GM23338 (cell line): ENCODE measurements around the gene TANGO6. TPM values are rescaled to one million over a fixed set of nuclear protein-coding genes. Genes with fewer than 3 reads are reported as not detected.

Experiments
- ATAC-seq: fragments of 200-7000 bp; cut with Tn5 transposase; 3 replicates; pipeline ENCODE4 v1.9.1; 2020
- DNase-seq: peaks from one replicate; pipeline ENCODE4 v3.0.0-alpha.2; 2015; ENCODE audit warnings: low spot score
- H2AFZ ChIP-seq: fragments of 200-600 bp; sonication (generic); 2 replicates; pipeline ENCODE4 v1.8.0; 2016; ENCODE audit warnings: antibody characterized with exemption, mild to moderate bottlenecking, moderate library complexity
- H3F3A ChIP-seq: fragments of 200-600 bp; sonication (generic); replicated peaks from 2 replicates; pipeline ENCODE4 v1.8.0; 2017; ENCODE audit warnings: antibody characterized with exemption, mixed run types, low read depth
- H3K27ac ChIP-seq: fragments of 200-600 bp; sonication (generic); 2 replicates; pipeline ENCODE4 v1.6.1; 2016; ENCODE audit warnings: low read depth
- H3K27me3 ChIP-seq: fragments of 200-600 bp; sonication (generic); 2 replicates; pipeline ENCODE4 v1.8.0; 2016; ENCODE audit warnings: mild to moderate bottlenecking, mixed run types, moderate library complexity; ENCODE audit not compliant: insufficient read depth
- H3K36me3 ChIP-seq: fragments of 200-600 bp; sonication (generic); 2 replicates; pipeline ENCODE4 v1.8.0; 2016; ENCODE audit warnings: mild to moderate bottlenecking; ENCODE audit not compliant: insufficient read depth
- H3K4me1 ChIP-seq: fragments of 200-600 bp; sonication (generic); 2 replicates; pipeline ENCODE4 v1.8.0; 2016; ENCODE audit warnings: mild to moderate bottlenecking, moderate library complexity; ENCODE audit not compliant: insufficient read depth
- H3K4me2 ChIP-seq: fragments of 200-600 bp; sonication (generic); 2 replicates; pipeline ENCODE4 v1.7.1; 2017; ENCODE audit warnings: mixed run types
- H3K4me3 ChIP-seq: fragments of 200-600 bp; sonication (generic); 2 replicates; pipeline ENCODE4 v1.6.1; 2016; ENCODE audit warnings: mixed run types
- H3K79me2 ChIP-seq: fragments of 200-600 bp; sonication (generic); replicated peaks from 2 replicates; pipeline ENCODE4 v1.8.0; 2017; ENCODE audit warnings: mild to moderate bottlenecking; ENCODE audit not compliant: insufficient read depth
- H3K9me2 ChIP-seq: fragments of 200-600 bp; sonication (generic); 2 replicates; pipeline ENCODE4 v1.8.0; 2017; ENCODE audit not compliant: insufficient read depth
- H4K20me1 ChIP-seq: fragments of 200-600 bp; sonication (generic); replicated peaks from 2 replicates; pipeline ENCODE4 v1.8.0; 2017; ENCODE audit warnings: mild to moderate bottlenecking; ENCODE audit not compliant: insufficient read depth
- H3K27ac Mint-ChIP-seq: 2 replicates; pipeline ENCODE4 v1.8.0; 2020; ENCODE audit warnings: inconsistent platforms, mild to moderate bottlenecking, moderate library complexity, mixed read lengths
- H3K27me3 Mint-ChIP-seq: 3 replicates; pipeline ENCODE4 v1.8.0; 2022; ENCODE audit warnings: low read depth, mild to moderate bottlenecking, moderate library complexity, mixed read lengths, inconsistent platforms; ENCODE audit not compliant: insufficient read depth, poor library complexity
- H3K36me3 Mint-ChIP-seq: 3 replicates; pipeline ENCODE4 v1.8.0; 2021; ENCODE audit warnings: low read depth, mild to moderate bottlenecking, inconsistent platforms, moderate library complexity, mixed read lengths
- H3K4me1 Mint-ChIP-seq: 3 replicates; pipeline ENCODE4 v1.8.0; 2020; ENCODE audit warnings: mild to moderate bottlenecking, inconsistent platforms, mixed read lengths
- H3K4me3 Mint-ChIP-seq: 3 replicates; pipeline ENCODE4 v1.8.0; 2021; ENCODE audit warnings: moderate library complexity, mild to moderate bottlenecking, inconsistent platforms, mixed read lengths
- H3K9me3 Mint-ChIP-seq: 3 replicates; pipeline ENCODE4 v1.8.0; 2020; ENCODE audit warnings: moderate library complexity, mild to moderate bottlenecking, inconsistent platforms, mixed read lengths
- EZH2phosphoT487 ChIP-seq: fragments of 200-600 bp; sonication (generic); IDR thresholded peaks from one replicate; pipeline ENCODE4 v1.8.1; 2018; ENCODE audit warnings: antibody characterized with exemption; ENCODE audit not compliant: unreplicated experiment
- NANOG ChIP-seq: IDR thresholded peaks from 2 replicates; pipeline ENCODE4 v1.6.1; 2016; ENCODE audit warnings: antibody characterized with exemption, borderline replicate concordance
- POLR2AphosphoS5 ChIP-seq: IDR thresholded peaks from 2 replicates; pipeline ENCODE4 v1.6.1; 2016; ENCODE audit warnings: antibody characterized with exemption, low read depth
- STAT1 ChIP-seq: IDR thresholded peaks from one replicate; pipeline ENCODE4 v1.6.1; 2016; ENCODE audit warnings: antibody characterized with exemption; ENCODE audit not compliant: unreplicated experiment
- ZNF462 ChIP-seq: fragments of 250-450 bp; sonication (Bioruptor Pico); IDR thresholded peaks from 2 replicates; pipeline ENCODE4 v1.5.0; 2020; ENCODE audit warnings: mild to moderate bottlenecking, moderate library complexity
- polyA plus RNA-seq: library from polyadenylated mRNA; unstranded; fragments of >200 nt; fragmentation: Nextera tagmentation; extraction: Ambion mirVana; gene quantifications from 2 replicates; pipeline ENCODE4 v1.2.1, GENCODE V29; 2016
- total RNA-seq: library from RNA; depleted of rRNA; stranded (reverse); fragments of >200 nt; shearing (Covaris generic); gene quantifications from 2 replicates; pipeline ENCODE4 v1.2.3, GENCODE V29; 2014
- TF ChIP-seq, protein P1 (sequence below): IDR thresholded peaks from 2 replicates; pipeline ENCODE4 v1.6.1; 2016; ENCODE audit warnings: antibody characterized with exemption
- TF ChIP-seq, protein P2 (sequence below): IDR thresholded peaks from one replicate; pipeline ENCODE4 v1.6.1; 2018; ENCODE audit warnings: antibody characterized with exemption; ENCODE audit not compliant: unreplicated experiment

Gene TANGO6
- total and polyA plus RNA-seq, 2 experiments from 2014 or later, result 7.2 to 23.2 TPM

DNA sequence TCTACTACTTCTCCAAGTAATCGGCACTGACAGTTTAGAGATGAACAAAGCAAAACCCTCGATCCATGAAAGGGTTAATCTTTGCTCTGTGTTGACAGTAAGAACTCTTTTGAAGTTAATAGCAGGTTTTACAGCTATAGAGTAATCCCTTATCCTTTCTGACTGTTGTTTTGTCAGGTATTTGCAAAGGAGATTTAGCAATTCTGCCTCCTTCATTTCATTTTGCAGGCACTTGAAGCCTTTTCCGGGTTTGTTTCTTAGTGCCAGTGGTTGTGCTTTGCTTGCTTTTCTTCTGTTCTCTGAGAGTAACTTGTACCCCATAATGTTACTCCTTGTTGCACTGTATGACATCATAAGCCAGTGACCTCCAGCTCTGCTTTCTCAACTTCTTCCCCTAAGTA, 64.5 kb downstream of the TANGO6 start:
- H3K27me3 Mint-ChIP-seq, result no peaks in the 10 kb centered on the region
- H3K36me3 Mint-ChIP-seq, result peaks cover 5% of the 10 kb centered on the region; the same call in 1 of the 3 replicates
- H3K27me3 ChIP-seq, result no peaks in the 10 kb centered on the region
- H3K4me3 ChIP-seq, result no peak overlapping the region
- no peaks in the 10 kb centered on the region; the same call in none of the 2 replicates for H4K20me1 ChIP-seq
- H3K4me1 Mint-ChIP-seq, result peaks cover 12% of the 10 kb centered on the region
- TF ChIP-seq, protein P1, sequence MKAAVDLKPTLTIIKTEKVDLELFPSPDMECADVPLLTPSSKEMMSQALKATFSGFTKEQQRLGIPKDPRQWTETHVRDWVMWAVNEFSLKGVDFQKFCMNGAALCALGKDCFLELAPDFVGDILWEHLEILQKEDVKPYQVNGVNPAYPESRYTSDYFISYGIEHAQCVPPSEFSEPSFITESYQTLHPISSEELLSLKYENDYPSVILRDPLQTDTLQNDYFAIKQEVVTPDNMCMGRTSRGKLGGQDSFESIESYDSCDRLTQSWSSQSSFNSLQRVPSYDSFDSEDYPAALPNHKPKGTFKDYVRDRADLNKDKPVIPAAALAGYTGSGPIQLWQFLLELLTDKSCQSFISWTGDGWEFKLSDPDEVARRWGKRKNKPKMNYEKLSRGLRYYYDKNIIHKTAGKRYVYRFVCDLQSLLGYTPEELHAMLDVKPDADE, result no peak
- no peak for TF ChIP-seq ZNF462 (CRISPR knock-in tag)
- no peak for TF ChIP-seq STAT1
- TF ChIP-seq, protein P2, sequence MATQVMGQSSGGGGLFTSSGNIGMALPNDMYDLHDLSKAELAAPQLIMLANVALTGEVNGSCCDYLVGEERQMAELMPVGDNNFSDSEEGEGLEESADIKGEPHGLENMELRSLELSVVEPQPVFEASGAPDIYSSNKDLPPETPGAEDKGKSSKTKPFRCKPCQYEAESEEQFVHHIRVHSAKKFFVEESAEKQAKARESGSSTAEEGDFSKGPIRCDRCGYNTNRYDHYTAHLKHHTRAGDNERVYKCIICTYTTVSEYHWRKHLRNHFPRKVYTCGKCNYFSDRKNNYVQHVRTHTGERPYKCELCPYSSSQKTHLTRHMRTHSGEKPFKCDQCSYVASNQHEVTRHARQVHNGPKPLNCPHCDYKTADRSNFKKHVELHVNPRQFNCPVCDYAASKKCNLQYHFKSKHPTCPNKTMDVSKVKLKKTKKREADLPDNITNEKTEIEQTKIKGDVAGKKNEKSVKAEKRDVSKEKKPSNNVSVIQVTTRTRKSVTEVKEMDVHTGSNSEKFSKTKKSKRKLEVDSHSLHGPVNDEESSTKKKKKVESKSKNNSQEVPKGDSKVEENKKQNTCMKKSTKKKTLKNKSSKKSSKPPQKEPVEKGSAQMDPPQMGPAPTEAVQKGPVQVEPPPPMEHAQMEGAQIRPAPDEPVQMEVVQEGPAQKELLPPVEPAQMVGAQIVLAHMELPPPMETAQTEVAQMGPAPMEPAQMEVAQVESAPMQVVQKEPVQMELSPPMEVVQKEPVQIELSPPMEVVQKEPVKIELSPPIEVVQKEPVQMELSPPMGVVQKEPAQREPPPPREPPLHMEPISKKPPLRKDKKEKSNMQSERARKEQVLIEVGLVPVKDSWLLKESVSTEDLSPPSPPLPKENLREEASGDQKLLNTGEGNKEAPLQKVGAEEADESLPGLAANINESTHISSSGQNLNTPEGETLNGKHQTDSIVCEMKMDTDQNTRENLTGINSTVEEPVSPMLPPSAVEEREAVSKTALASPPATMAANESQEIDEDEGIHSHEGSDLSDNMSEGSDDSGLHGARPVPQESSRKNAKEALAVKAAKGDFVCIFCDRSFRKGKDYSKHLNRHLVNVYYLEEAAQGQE, result no peak
- TF ChIP-seq EZH2phosphoT487, result no peak
- no peak for TF ChIP-seq NANOG
- TF ChIP-seq POLR2AphosphoS5, result no peak
- H3K27ac ChIP-seq, result no peak overlapping the region; the same call in 1 of the 2 replicates
- no peaks in the 10 kb centered on the region for H3K9me2 ChIP-seq
- H3K4me3 Mint-ChIP-seq, result no peak overlapping the region
- H2AFZ ChIP-seq, result no peak overlapping the region
- H3K4me1 ChIP-seq, result peaks cover 12% of the 10 kb centered on the region
- no peaks in the 10 kb centered on the region for H3K36me3 ChIP-seq
- no peaks in the 10 kb centered on the region; the same call in 1 of the 2 replicates for H3F3A ChIP-seq
- no peaks in the 10 kb centered on the region for H3K9me3 Mint-ChIP-seq
- ATAC-seq (peak; percentile 54; the same call in 2 of the 3 replicates), DNase-seq (peak; percentile 29)
- H3K79me2 ChIP-seq, result no peaks in the 10 kb centered on the region
- 0 out of 2 replicates have a peak overlapping the region, but pooled peaks have one; percentile 3 for H3K27ac Mint-ChIP-seq
- 0 out of 2 replicates have a peak overlapping the region, but pooled peaks have one; percentile 11 for H3K4me2 ChIP-seq
